DMS53 (cell line): ENCODE measurements around the gene GPR149.

Source experiments
- DNase-seq: peaks from one replicate; lab custom pipeline; 2025; lab: John Stamatoyannopoulos, UW

The GPR149 gene

GRCh38 chr3:154338570-154338969 lies 91.4 kb downstream of the GPR149 start:
- DNase-seq: no peak

GRCh38 chr3:154338008-154338407 lies 92.0 kb downstream of the GPR149 start:
- no peak for DNase-seq

- peak; percentile 61 for DNase-seq
Observed at GRCh38 chr3:154334973-154335420, 95.0 kb downstream of the GPR149 start.

- no peak for DNase-seq
Observed at GRCh38 chr3:154327871-154328270, 102.1 kb downstream of the GPR149 start.

- peak; percentile 33 for DNase-seq
Observed at GRCh38 chr3:154324919-154325318, 105.1 kb downstream of the GPR149 start.

GRCh38 chr3:154323891-154324738 lies 105.9 kb downstream of the GPR149 start, which contains the start of gene DHX36:
Gene DHX36, minus strand, starts transcription at chr3:154324487. Its CDS starts 71 bp downstream, at chr3:154324416.
- peak; percentile 89 for DNase-seq

- no peak for DNase-seq
Observed at GRCh38 chr3:154316974-154317767, 112.8 kb downstream of the GPR149 start.

- DNase-seq: no peak
Observed at GRCh38 chr3:154314152-154314551, 115.8 kb downstream of the GPR149 start.

GRCh38 chr3:154310840-154311239 lies 119.2 kb downstream of the GPR149 start:
- DNase-seq: no peak

GRCh38 chr3:154307363-154307762 lies 122.6 kb downstream of the GPR149 start:
- no peak for DNase-seq

GRCh38 chr3:154304936-154305335 lies 125.1 kb downstream of the GPR149 start:
- DNase-seq: no peak

GRCh38 chr3:154304116-154304786 lies 125.7 kb downstream of the GPR149 start:
- DNase-seq: no peak

GRCh38 chr3:154301561-154301960 lies 128.4 kb downstream of the GPR149 start:
- DNase-seq: no peak

GRCh38 chr3:154294016-154294415 lies 136.0 kb downstream of the GPR149 start:
- no peak for DNase-seq

GRCh38 chr3:154290187-154290586 lies 139.8 kb downstream of the GPR149 start:
- DNase-seq: no peak
